Daoy (cell line): Measurements from ENCODE around the gene TMCO4. TPM values are rescaled to one million over a fixed set of nuclear protein-coding genes. Genes with fewer than 3 reads are reported as not detected.
A peak's percentile ranks its signal among the peaks of the same experiment; 100 is the strongest.
"Not testable (repeated sequence)": the region's sequence is repeated elsewhere in the genome, so short reads cannot be mapped to it uniquely, and the experiment has no call there.

ENCODE experiments used
- DNase-seq: peaks from one replicate; pipeline ENCODE4 v3.0.0-alpha.2; 2015; ENCODE audit warnings: low read depth
- total RNA-seq: library from RNA; depleted of rRNA; stranded (reverse); fragments of >200 nt; shearing (Covaris generic); gene quantifications from 2 replicates; pipeline ENCODE4 v1.2.3, GENCODE V29; 2014; rRNA removed

The TMCO4 gene
- total RNA-seq: 8.1 and 15.5 TPM in 2 replicates

- peak; percentile 69 for DNase-seq
These were observed at the start of gene TMCO4 for GRCh38 chr1:19799230-19800075. TSS of gene TMCO4 (minus strand) at chr1:19799916. CDS start at chr1:19780758, 19,158 bp downstream.

DNA sequence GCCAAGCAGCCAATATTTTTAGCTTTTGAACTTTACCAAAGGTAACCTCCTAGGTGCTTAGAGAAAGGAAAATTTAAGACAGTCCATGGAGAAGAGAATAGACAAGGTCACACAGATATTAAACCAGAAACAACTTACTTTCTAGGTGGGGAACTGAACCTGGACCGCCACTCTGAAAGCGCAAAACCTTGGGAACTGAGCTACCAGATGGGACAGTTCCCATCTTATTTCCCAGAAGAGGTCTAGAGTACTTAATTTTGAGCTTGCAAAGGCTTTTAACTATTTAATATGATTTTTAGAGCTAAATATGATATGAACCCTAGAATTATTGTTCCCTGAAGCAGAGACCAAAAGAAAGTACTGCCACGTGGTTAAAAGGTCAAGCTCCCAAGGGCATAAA lies 49.6 kb upstream of the TMCO4 start:
- DNase-seq: not testable (repeated sequence)

- not testable (repeated sequence) for DNase-seq
These were observed 47.6 kb upstream of the TMCO4 start for GRCh38 chr1:19847334-19847733.

GRCh38 chr1:19846338-19846737 lies 46.6 kb upstream of the TMCO4 start:
- no peak for DNase-seq

GRCh38 chr1:19845555-19845954 lies 45.8 kb upstream of the TMCO4 start:
- no peak for DNase-seq

- DNase-seq: no peak
These were observed 45.2 kb upstream of the TMCO4 start for GRCh38 chr1:19844731-19845495.

DNA sequence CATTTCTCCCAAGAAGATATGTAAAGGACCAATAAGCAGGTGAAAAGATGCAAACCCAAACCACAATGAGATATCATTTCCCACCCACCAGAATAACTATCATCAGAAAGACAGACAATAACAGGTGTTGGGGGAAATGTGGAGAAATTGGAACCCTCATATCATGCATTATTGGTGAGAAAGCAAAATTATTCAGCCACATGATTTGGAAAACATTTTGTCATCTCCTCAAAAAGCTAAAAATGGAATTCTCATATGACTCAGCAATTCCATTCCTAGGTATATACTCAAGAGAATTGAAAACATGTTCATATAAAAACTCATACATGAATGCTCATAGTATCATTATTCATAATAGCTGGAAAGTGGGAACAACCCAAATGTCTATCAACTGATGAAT lies 40.5 kb upstream of the TMCO4 start:
- no peak for DNase-seq

GRCh38 chr1:19837866-19838265 lies 38.1 kb upstream of the TMCO4 start:
- no peak for DNase-seq

- no peak for DNase-seq
These were observed 35.9 kb upstream of the TMCO4 start for GRCh38 chr1:19835578-19835977.

DNA sequence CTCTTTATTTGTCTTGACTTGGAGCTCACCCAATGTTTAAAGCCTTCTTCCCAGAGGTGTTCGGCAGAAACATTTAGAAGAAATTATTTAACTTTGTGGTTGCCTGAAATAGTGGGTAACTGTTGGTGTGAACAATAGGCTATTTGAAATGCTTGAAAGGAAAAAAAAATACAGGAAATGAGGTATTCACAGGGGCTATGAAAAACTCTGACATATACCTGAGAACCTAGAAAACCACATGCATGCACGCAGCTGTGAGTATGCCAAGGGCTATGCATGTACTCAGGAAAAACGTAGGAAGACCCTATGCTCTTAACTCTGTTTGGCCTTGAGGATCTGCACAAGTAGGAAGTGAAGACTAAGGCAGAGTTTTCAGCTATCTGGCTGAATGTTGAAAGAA lies 31.7 kb upstream of the TMCO4 start:
- DNase-seq: no peak

- peak; percentile 30 for DNase-seq
These were observed 28.8 kb upstream of the TMCO4 start for GRCh38 chr1:19828546-19828945.

GRCh38 chr1:19825298-19825697 lies 25.6 kb upstream of the TMCO4 start:
- DNase-seq: no peak

- DNase-seq: no peak
These were observed 24.8 kb upstream of the TMCO4 start for GRCh38 chr1:19824541-19824940.

- no peak for DNase-seq
These were observed 24.3 kb upstream of the TMCO4 start for GRCh38 chr1:19824036-19824435.

DNA sequence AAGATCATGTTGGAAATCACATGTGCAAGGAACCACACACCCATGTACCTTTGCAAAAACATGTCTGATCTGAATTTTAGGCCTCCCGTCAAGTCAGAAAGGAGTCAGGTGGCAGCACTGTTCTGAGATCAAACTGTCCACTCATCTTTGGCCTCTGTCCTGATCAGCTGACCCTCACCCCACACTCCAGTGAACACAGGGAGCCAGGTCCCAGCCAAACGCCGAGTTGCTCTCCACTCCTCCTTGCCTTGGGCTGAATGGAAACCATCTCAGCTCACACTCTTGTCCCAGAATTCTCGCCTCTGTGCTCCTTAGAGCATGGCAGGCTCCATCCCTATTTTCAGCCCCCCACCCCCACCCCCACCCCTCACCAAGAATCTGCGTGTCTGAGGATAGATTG lies 20.0 kb upstream of the TMCO4 start:
- no peak for DNase-seq

DNA sequence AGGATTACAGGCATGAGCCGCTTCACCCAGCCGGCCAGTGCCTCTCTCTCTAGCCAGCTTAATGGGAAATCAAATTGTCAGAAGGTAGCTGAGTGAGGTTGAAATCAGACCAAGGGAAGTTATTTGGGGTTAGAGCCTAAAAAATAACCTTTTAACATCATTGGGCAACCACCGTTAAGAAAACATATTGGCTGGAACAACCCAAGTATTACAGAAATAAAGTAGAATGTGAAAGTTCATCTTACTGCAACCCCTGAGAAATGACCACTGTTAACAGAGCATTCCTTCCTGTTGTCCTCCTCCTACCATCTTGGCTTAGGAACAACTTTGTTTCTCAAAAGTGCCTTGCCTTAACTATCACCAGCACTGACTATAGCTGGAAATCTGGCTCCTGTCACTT lies 18.6 kb upstream of the TMCO4 start:
- no peak for DNase-seq

DNA sequence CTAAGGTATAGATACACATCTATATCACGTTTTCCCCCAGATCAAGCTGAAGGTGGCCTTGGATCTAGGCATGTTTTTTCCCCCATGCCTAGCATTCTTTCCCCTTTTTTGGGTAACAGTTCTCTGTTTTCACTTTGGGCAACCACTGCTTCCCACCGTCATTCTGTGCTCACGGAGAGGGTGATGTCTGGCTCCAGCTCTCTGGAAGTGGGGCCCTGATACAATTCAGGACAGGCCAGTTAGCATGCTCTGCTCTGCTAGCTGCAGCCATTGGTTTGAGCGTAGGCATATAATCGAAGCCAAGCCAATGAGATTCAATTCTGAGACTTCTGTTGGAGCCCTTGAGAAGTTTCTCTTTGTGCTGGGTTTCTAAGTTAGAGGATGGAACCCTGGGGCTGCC lies 17.4 kb upstream of the TMCO4 start:
- no peak for DNase-seq

- DNase-seq: not testable (repeated sequence)
These were observed 17.0 kb upstream of the TMCO4 start for GRCh38 chr1:19816737-19817086.

GRCh38 chr1:19815801-19816736 lies 16.4 kb upstream of the TMCO4 start:
- DNase-seq: no peak

DNA sequence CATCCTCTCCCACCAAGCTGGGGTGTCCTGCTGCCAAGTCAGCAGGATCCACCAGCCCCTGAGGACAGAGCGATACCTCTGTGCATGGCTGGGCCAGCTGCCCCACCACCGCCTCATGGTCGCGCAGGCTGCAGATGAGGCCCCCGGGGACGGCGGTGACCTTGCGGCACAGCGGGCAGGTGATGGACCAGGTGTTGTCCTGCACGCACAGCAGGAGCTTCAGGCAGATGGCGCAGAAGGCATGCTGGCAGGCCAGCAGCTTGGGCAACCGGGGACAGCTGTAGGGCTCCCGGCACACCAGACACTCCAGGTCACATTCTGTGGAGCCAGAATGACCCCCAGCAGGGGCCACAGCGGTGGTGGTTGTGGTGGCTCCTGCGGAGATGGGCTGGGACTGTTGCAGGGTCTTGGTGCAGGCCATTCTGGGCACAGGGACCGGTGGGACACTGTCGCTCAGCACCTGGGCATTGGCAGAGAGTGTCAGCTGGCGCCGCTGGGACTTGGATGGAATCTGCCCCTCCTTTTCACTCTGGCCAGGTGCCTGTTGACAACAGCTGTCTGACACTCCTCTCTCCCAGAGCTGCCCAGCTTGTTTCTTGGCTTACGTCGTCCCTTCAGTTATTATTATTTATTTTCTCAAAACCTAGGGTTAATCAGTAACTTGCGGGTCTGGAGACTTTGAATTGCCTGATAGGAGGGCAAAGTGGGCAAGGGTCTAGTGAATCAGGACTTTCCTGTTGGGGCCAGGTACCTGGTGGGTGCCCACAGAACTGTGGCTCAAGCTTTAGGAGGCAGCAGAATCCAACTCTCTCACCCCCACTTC lies 15.2 kb upstream of the TMCO4 start, which contains the start of gene RNF186:
Gene RNF186 (minus strand): TSS at position 603 of the 823 bp plus-strand sequence. CDS start 182 bp downstream, at position 421.
- DNase-seq: no peak

GRCh38 chr1:19814244-19814661 lies 14.5 kb upstream of the TMCO4 start:
- DNase-seq: no peak
